ENCODE measurements around the gene PPM1N. TPM values are rescaled to one million over a fixed set of nuclear protein-coding genes. Genes with fewer than 3 reads are reported as not detected.

PPM1N gene
- polyA plus RNA-seq, 3 donors, result 1.3 to 4.3 (median 2.7) TPM

DNA sequence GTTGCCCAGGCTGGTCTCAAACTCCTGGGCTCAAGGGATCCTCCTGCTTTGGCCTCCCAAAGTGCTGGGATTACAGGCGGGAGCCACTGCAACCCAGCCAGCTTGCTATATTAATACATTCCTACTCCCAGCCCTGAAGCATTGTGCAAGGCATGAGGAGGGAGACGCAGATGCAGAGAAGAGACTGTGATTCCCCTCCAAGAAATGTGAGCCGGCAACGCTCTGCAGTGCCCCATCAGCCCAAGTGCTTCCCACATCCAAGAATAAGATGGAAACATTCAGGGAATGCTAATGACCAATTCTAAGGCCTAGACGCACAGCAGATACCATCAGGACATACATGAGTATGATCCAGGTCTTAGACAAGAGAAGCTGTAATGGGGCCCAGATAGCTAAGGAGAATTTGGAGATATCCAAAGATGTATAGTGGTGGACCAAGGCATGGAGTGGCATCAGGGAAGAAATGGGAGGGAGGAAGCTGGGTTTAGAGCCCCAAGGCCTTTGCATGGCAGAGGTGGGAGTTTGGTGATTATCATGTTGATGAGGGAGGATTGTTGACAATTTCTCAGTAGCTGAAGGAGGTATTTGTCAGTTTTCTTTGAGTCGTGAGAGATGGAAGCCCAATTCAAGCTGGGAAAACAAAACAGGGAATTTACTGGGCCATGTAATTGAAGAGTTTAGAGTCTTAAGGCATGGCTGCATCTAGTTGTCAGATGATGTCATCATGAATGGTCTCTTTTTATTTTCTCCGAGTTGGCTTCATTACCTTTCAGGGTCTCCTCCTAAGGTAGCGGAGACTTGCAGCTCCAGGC, 2.9 kb downstream of the PPM1N start:
- H3K4me2 ChIP-seq (replicated peaks; ENCODE audit: extremely low read depth, low read length, poor library complexity, severe bottlenecking), result peak overlapping the region; percentile 49
- peaks cover 5 to 14% (median 10%) of the 10 kb centered on the region in 7 donors for H3K9me3 Mint-ChIP-seq
- peaks cover 9 to 11% of the 10 kb centered on the region in 2 donors for H3K36me3 Mint-ChIP-seq
- H3K27me3 Mint-ChIP-seq (ENCODE audit: low read depth in 3 of 3), result peaks cover 22 to 45% (median 39%) of the 10 kb centered on the region in 3 donors
- no peaks in the 10 kb centered on the region for H3K79me2 ChIP-seq (ENCODE audit: insufficient read depth, low read length)
- H2AFZ ChIP-seq (ENCODE audit: insufficient read depth, low read depth, low read length, poor library complexity, severe bottlenecking), result no peak overlapping the region
- H3K27ac ChIP-seq (ENCODE audit: low read depth in 1 of 2, low read length in 2 of 2), result peak overlapping the region; percentile 80
- WGBS (ENCODE audit: insufficient coverage), result 96% methylated on average over 4 of the region's 8 CpGs
- no peak for DNase-seq
- H3K9ac ChIP-seq (ENCODE audit: insufficient read depth, low read length, poor library complexity, severe bottlenecking), result no peak overlapping the region
- peak overlapping the region in 1 of 3 experiments; percentile 43 for H3K4me3 ChIP-seq (replicated peaks in 1 of 3; ENCODE audit: low read depth in 2 of 3, low read length in 3 of 3)
- peaks cover 4 to 24% of the 10 kb centered on the region in 2 donors for H3K27me3 ChIP-seq (ENCODE audit: control insufficient read depth in 2 of 2, insufficient read depth in 2 of 2, low read length in 2 of 2)
- H4K20me1 ChIP-seq (ENCODE audit: insufficient read depth, low read length), result peaks cover 2% of the 10 kb centered on the region
- no peaks in the 10 kb centered on the region for H3K36me3 ChIP-seq (replicated peaks in 1 of 2; ENCODE audit: control insufficient read depth in 1 of 2, insufficient read depth in 2 of 2, low read length in 2 of 2)
- H3K9me3 ChIP-seq (replicated peaks in 1 of 2; ENCODE audit: control insufficient read depth in 1 of 2, insufficient read depth in 1 of 2, low read length in 2 of 2), result peaks cover under 1 to 6% of the 10 kb centered on the region in 2 donors
- TF ChIP-seq, protein P1, sequence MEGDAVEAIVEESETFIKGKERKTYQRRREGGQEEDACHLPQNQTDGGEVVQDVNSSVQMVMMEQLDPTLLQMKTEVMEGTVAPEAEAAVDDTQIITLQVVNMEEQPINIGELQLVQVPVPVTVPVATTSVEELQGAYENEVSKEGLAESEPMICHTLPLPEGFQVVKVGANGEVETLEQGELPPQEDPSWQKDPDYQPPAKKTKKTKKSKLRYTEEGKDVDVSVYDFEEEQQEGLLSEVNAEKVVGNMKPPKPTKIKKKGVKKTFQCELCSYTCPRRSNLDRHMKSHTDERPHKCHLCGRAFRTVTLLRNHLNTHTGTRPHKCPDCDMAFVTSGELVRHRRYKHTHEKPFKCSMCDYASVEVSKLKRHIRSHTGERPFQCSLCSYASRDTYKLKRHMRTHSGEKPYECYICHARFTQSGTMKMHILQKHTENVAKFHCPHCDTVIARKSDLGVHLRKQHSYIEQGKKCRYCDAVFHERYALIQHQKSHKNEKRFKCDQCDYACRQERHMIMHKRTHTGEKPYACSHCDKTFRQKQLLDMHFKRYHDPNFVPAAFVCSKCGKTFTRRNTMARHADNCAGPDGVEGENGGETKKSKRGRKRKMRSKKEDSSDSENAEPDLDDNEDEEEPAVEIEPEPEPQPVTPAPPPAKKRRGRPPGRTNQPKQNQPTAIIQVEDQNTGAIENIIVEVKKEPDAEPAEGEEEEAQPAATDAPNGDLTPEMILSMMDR (IDR thresholded peaks at IDR 0.05), result no peak
- intact Hi-C loops (cut with micrococcal nuclease), result no loop called here
- H3K4me3 Mint-ChIP-seq, result peak overlapping the region in 1 of 2 donors; percentile 64
- H3K4me1 Mint-ChIP-seq, result peaks cover 67% of the 10 kb centered on the region
- peak overlapping the region; percentile 86 to 93 (median 92) for H3K27ac Mint-ChIP-seq
- peaks cover 78 to 96% of the 10 kb centered on the region in 2 donors for H3K4me1 ChIP-seq (ENCODE audit: control insufficient read depth in 1 of 2, insufficient read depth in 2 of 2, low read length in 2 of 2)

DNA sequence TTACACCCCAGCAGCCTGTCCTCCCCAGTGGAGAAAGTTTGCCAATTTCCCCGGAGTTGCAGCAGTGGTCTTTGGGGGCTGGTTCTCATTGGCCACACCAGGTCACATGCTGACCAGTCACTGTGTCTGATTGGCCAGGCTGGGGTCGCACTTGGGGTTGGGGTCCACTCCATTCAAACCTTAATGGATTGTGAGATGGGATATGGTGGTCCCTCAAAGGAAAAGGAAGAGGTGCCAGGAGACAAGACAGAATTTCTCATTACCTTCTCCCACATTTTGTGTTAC, 3.4 kb downstream of the PPM1N start:
- Histone ChIP-seq H3K27me3 (ENCODE audit: control insufficient read depth in 2 of 2, insufficient read depth in 2 of 2, low read length in 2 of 2) (peaks cover 3 to 23% of the 10 kb centered on the region in 2 donors), H3K4me3 (replicated peaks in 1 of 3; ENCODE audit: low read depth in 2 of 3, low read length in 3 of 3) (peak overlapping the region in 1 of 3 experiments; percentile 43), H3K9ac (ENCODE audit: insufficient read depth, low read length, poor library complexity, severe bottlenecking) (peak overlapping the region; percentile 34), H3K79me2 (ENCODE audit: insufficient read depth, low read length) (no peaks in the 10 kb centered on the region), H3K4me2 (replicated peaks; ENCODE audit: extremely low read depth, low read length, poor library complexity, severe bottlenecking) (peak overlapping the region; percentile 49), H2AFZ (ENCODE audit: insufficient read depth, low read depth, low read length, poor library complexity, severe bottlenecking) (no peak overlapping the region), H4K20me1 (ENCODE audit: insufficient read depth, low read length) (no peaks in the 10 kb centered on the region), H3K27ac (ENCODE audit: low read depth in 1 of 2, low read length in 2 of 2) (peak overlapping the region; percentile 80), H3K36me3 (replicated peaks in 1 of 2; ENCODE audit: control insufficient read depth in 1 of 2, insufficient read depth in 2 of 2, low read length in 2 of 2) (no peaks in the 10 kb centered on the region), H3K9me3 (replicated peaks in 1 of 2; ENCODE audit: control insufficient read depth in 1 of 2, insufficient read depth in 1 of 2, low read length in 2 of 2) (peaks cover 0 to 6% of the 10 kb centered on the region in 2 donors), H3K4me1 (ENCODE audit: control insufficient read depth in 1 of 2, insufficient read depth in 2 of 2, low read length in 2 of 2) (peaks cover 75 to 94% of the 10 kb centered on the region in 2 donors)
- Mint-ChIP-seq H3K27me3 (ENCODE audit: low read depth in 3 of 3) (peaks cover 22 to 40% (median 35%) of the 10 kb centered on the region in 3 donors), H3K36me3 (peaks cover 9 to 11% of the 10 kb centered on the region in 2 donors), H3K27ac (peak overlapping the region; percentile 86 to 93 (median 92)), H3K4me3 (peak overlapping the region; percentile 56 to 64), H3K9me3 (peaks cover 5 to 14% (median 10%) of the 10 kb centered on the region in 7 donors), H3K4me1 (peaks cover 69% of the 10 kb centered on the region)
- WGBS (ENCODE audit: insufficient coverage), result no CpG with 5 or more reads among the region's 2 CpGs
- intact Hi-C loops (cut with micrococcal nuclease), result no loop called here
- DNase-seq, result peak in 1 of 3 donors; percentile 46
- TF ChIP-seq, protein P1 (IDR thresholded peaks at IDR 0.05), result no peak

Data from CD14-positive monocyte (primary cell).